Measurements from ENCODE around the gene PTGFRN.
"Not testable (repeated sequence)": the region's sequence is repeated elsewhere in the genome, so short reads cannot be mapped to it uniquely, and the experiment has no call there.

The PTGFRN gene

DNA sequence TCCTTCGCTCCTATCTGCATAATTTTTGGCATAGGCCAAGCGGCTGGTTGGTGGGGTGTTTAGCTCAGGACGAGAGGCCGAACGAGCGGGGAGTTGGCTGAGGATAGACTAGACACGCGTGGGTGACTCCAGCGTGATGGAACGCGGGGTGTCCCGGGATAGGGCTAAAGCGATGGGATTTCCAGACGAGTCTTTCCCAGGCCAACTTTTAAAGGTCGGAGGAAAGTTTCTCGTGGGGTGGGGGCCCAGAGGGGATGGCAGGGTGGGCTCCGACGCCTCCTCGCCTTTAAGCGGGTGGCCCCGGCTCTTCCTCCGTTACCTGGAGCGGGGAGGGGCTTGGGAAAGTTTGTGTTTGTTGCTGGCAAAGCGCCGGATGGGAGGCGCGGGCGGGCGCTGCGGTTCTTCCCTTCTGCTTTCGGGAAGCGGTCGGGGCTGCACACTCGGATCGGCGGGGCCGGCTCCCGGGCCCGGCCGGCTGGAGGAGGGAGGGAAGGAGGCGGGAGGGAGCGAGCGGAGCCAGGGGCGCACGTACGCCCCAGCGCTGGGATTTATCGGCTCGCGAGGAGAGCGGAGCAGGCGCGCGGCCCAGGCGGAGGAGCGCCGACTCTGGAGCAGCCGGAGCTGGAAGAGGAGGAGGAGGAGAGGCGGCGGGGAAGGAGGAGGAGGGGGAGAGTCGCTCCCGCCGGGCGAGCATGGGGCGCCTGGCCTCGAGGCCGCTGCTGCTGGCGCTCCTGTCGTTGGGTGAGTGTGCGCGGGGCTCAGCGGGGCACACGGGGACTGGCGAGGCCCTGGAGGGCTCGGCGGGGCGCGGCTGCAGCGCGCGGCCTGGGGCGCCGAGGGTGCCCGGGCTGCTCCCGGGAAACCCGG is at the start of gene PTGFRN:
Gene PTGFRN, plus strand, starts transcription at position 405 of the 867 bp plus-strand sequence. Its CDS starts 288 bp downstream, at position 693.
- no peak for DNase-seq

DNA sequence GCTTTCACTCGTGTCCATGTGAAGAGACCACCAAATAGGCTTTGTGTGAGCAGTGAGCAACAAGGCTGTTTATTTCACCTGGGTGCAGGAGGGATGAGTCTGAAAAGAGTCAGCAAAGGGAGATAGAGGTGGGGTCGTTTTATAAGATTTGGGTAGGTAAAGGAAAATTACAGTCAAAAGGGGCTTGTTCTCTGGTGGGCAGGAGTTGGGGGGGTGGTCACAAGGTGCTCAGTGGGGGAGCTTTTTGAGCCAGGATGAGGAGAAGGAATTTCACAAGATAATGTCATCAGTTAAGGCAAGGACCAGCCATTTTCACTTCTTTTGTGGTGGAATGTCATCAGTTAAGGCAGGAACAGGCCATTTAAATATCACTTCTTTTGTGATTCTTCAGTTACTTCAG is 49.5 kb upstream of the PTGFRN start:
- DNase-seq, result not testable (repeated sequence)

GRCh38 chr1:116861137-116861536 is 48.6 kb upstream of the PTGFRN start:
- no peak for DNase-seq

GRCh38 chr1:116863031-116863430 is 46.7 kb upstream of the PTGFRN start:
- not testable (repeated sequence) for DNase-seq

DNA sequence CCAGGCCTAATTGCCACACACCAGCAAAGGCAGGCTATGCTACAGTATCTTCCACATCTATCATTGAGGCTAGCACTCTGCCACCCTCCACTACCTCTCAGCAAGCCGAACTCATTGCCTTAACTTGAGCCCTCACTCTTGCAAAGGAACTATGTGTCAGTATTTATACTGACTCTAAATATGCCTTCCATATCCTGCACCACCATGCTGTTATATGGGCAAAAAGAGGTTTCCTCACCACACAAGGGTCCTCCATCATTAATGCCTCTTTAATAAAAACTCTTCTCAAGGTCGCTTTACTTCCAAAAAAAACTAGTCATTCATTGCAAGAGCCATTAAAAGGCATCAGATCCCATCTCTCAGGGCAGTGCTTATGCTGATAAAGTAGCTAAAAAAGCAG is 43.2 kb upstream of the PTGFRN start:
- not testable (repeated sequence) for DNase-seq

DNA sequence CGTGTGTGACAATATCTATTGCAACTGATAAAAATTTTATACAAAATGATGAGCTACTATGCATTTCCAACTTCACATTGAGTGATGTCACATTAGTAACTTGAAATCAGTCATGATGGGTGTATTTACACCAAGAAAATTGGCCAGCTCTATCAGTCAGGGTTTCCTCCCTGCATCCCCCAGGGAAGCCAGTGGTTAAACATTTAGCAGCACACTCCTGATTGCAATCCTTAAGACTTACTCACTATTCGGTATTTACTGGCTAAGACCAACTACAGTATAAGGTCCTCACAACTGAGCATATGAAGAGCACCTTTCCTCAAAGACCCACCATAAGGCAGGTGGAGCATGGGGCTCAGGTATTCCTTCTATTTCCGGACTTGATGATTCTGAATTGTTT is 41.3 kb upstream of the PTGFRN start:
- DNase-seq, result no peak

- DNase-seq, result no peak
These were observed 40.1 kb upstream of the PTGFRN start for GRCh38 chr1:116869611-116870010.

GRCh38 chr1:116870300-116870699 is 39.4 kb upstream of the PTGFRN start:
- DNase-seq, result no peak

DNA sequence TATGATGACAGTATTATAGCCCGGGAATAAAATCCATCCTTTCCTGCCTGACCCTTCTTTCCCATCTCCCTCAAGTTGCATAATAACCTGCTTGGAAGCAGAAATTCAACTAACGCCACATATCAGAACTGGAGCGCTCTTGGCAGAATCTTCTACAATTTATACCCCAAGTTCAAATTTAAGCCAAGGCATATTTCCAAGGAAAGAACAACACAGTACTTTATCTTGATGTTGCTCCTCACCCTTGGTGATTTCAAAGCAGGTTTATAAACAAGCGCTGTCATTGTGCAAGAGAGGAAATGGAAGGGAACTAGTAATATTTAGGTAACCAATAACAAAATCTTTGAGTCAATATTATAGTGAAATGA is 38.0 kb upstream of the PTGFRN start:
- no peak for DNase-seq

GRCh38 chr1:116873680-116874271 is 35.9 kb upstream of the PTGFRN start:
- no peak for DNase-seq

DNA sequence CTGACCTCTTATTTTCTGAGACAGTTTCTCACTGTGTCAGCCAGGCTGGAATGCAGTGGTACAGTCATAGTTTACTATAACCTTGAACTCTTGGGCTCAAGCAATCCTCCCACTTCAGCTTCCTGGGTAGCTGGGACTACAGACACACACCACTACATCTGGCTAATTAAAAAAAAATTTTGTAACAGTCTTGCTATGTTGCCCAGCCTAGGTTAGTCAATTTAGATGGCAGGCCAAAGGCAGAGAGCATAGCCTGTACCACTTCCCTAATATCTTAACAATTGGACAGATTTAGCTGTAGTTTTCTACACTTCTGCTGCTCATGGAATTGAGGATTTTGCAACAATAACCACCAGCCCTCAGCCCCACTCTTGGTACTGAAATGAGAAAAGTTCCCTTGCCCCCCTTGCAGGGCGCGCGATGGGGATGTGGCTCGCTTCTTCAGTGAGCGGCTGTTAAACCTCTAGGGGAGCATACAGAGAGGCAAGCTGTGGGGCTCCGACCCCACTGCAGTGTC is 34.9 kb upstream of the PTGFRN start:
- DNase-seq, result no peak

GRCh38 chr1:116875391-116875790 is 34.3 kb upstream of the PTGFRN start:
- no peak for DNase-seq

DNA sequence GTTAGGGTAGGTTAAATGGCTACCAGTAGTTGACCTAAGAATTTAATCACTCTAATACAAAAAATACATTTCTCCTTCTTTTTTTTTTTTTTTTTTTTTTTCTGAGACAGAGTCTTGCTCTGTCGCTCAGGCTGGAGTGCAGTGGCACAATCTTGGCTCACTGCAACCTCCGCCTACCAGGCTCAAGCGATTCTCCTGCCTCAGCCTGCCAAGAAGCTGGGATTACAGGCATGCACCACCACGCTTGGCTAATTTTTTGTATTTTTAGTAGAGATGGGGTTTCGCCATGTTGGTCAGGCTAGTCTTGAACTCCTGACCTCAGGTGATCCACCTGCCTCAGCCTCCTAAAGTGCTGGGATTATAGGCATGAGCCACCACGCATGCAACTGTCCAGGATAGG is 33.8 kb upstream of the PTGFRN start:
- not testable (repeated sequence) for DNase-seq

GRCh38 chr1:116877141-116877818 is 32.4 kb upstream of the PTGFRN start:
- no peak for DNase-seq

GRCh38 chr1:116878804-116879477 is 30.8 kb upstream of the PTGFRN start:
- DNase-seq, result peak; percentile 24

DNA sequence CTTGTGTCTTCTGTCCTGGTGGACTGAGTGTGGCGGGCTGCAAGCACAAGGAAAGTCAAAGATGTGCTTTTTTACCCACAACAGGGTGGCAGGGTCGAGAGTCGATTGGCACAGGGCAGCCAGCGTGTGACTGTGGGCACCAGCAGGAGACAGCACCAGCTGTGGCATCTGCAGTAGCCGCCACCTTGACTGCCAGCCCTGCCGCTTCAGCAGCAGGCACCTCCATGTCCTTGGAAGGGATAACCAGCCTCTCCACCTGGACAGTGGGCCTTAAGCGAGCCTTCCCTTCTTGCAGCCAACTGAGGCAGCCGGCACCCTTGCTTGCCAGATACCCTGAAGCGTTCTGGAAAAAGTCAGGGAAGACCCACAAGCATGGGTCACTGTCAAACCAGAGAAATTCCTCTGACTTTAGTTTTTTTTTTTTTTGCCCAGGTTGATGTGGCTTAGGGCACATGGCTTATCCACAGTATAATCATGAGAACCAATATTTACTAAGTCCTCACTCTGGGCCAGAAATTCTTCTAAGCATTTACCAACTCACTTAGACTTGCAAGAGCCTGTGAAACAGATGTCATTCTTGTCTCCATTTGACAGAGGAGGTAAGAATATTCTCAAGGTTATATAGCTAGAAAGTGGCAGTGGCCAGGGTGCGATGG is 30.1 kb upstream of the PTGFRN start:
- no peak for DNase-seq

- no peak for DNase-seq
These were observed 28.8 kb upstream of the PTGFRN start for GRCh38 chr1:116880917-116881316.

DNA sequence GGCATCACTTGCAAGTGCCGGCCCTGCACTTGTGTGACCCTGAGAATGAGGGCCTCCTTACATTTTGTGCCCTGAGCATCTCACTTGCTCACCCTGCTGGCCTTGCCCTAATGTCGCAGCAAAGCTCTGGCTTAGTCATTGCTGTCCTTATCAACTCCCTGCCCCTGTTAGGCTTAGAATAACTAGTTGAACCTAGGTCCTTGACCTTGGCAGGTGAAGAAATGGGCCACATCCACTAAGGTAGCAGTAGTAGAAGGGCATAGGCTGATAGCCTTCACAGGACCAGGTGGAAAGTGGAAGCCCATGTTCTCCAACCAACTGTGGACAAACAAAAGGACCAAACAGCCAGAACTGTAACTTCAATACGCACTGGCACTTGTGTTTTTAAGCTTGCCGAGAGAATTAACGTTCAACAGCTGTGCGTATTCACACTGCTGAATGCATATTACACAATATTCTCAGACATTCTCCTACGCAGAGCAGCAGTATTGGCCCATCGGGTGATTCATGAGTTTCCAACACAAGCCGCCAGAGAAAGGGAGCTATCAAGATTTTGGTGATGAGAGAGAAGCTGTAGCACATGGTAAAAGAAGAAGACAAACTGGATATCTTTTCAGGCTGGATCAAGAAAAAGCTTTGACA is 27.7 kb upstream of the PTGFRN start:
- no peak for DNase-seq

- DNase-seq, result no peak
These were observed 26.9 kb upstream of the PTGFRN start for GRCh38 chr1:116882866-116883265.

DNA sequence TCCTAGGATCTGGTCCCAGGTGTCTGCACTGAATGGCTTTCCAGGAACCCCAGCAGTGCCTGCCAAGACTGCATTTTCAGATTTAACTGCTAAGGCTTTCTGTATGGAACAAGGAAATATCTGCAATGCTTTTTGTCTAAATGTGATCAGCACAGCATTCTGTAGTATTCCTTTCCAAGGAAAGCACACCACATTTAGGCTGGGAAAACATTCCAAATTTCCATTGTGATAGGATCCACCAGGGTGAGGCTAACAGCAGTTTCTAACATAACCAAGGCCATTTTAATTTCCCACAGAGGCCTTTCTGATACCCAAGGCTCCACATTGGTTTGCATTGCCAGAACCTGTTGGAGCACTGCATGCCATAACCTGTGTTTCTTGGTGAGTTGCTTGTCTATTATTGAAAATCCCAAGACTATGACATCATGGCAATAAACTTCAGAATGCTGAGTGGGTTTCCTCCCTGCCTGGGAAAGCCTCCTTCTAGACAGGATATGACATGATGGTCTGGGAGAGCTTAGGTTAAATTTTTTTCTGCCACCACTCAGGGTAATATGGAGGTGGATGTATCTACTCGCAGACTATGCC is 23.3 kb upstream of the PTGFRN start:
- no peak for DNase-seq

DNA sequence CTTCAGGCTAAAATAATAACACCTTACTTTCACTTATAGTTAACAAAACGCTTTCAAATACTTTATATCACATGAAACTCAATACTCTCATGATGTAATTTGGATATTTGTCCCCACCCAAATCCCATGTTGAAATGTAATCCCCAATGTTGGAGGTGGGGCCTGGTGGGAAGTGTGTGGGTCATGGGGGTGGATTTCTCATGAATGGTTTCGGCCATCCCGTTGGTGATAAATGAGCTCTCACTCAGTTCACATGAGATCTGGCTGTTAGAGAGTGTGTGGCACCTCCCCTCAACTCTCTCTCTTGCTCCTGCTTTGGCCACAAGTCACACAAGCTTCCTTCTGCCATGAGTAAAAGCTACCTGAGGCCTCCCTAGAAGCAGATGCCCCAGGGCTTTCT is 22.5 kb upstream of the PTGFRN start:
- DNase-seq, result no peak

DNA sequence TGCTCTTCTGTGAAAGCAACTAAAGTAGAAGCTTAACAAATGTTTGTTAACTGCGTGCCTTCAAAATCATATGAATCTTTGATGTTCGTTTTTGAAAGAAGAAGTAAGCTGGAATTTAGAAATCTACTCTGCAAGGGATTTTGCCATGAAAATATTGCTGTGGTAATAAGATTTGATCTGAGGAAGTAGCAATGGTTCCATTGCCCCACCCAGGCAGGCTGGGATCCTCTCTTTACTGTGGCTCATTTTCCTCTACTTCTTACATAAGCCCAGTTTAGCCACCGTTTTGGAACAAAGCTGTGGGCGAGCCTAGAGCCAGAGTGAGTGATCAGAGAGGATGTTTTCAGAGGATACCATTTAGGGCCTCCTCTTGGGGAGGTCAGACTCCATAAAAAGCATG is 20.3 kb upstream of the PTGFRN start:
- no peak for DNase-seq
